GM12873 (cell line): Measurements from ENCODE around the gene TMEM81.

Source experiments
- CTCF ChIP-seq: IDR thresholded peaks from 2 replicates; pipeline ENCODE4 v1.5.1; 2012; ENCODE audit warnings: low read depth, mild to moderate bottlenecking, moderate library complexity, low read length, control low read depth; ENCODE audit not compliant: insufficient read depth; ENCODE audit errors: missing control alignments

TMEM81 gene

GRCh38 chr1:205061227-205061626 is 23.0 kb downstream of the TMEM81 start:
- no peak for TF ChIP-seq CTCF

- no peak for TF ChIP-seq CTCF
Observed at GRCh38 chr1:205060746-205061145, 23.5 kb downstream of the TMEM81 start.

- TF ChIP-seq CTCF: no peak
Observed at GRCh38 chr1:205059660-205060059, 24.6 kb downstream of the TMEM81 start.

- no peak for TF ChIP-seq CTCF
Observed at GRCh38 chr1:205058853-205059252, 25.4 kb downstream of the TMEM81 start.

GRCh38 chr1:205057808-205058575 is 26.3 kb downstream of the TMEM81 start:
- TF ChIP-seq CTCF: no peak

- TF ChIP-seq CTCF: no peak
Observed at GRCh38 chr1:205056956-205057568, 27.2 kb downstream of the TMEM81 start.

- no peak for TF ChIP-seq CTCF
Observed at GRCh38 chr1:205056188-205056611, 28.1 kb downstream of the TMEM81 start.
